ENCODE results near the gene BAD.

BAD gene

DNA sequence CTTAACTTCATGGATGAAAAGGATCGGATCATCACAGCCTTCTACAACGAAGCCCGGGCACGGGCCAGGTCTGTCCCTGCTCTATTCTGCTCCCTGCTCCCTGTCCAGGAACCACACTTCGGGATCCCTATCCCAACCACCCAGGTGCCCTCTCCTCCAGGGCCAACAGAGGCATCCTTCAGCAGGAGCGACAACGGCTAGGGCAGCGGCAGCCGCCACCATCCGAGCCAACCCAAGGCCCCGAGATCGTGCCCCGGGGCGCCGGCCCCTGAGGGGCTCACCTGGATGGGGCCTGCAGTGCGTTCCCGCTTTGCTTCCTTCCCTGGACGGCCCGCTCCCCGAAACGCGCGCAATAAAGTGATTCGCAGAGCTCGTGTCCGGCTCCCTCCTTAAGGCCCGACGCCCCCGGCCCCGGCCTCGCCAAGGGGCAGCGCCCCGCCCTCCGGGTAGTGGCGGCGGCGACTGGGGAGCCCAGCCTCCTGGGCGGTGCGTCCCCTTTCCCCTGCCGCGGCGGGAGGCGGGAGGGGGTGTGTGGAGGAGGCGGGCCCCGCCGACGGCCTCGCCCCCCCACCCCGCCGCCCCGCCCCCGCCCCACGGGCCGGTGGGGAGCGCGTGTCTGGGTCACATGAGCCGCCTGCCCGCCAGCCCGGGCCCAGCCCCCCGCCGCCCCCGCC, 50.4 kb downstream of the BAD start, which contains the start of gene VEGFB:
Gene VEGFB (plus strand): TSS at position 672 of the 674 bp plus-strand sequence. CDS start 250 bp downstream, outside the sequence.
- Mint-ChIP-seq H3K27ac (ENCODE audit: low read depth) (peak within 1 kb of the TSS; percentile 10), H3K27me3 (no peaks in the 10 kb centered on the region), H3K36me3 (ENCODE audit: insufficient read depth) (peaks cover 10% of the 10 kb centered on the region), H3K4me3 (peak within 1 kb of the TSS; percentile 85), H3K9me3 (no peaks in the 10 kb centered on the region), H3K4me1 (peaks cover 27% of the 10 kb centered on the region)
- ATAC-seq (replicated peaks; ENCODE audit: extremely low read depth, poor library complexity, severe bottlenecking) (peak; percentile 25), DNase-seq (ENCODE audit: low spot score in 2 of 2) (no peak)

DNA sequence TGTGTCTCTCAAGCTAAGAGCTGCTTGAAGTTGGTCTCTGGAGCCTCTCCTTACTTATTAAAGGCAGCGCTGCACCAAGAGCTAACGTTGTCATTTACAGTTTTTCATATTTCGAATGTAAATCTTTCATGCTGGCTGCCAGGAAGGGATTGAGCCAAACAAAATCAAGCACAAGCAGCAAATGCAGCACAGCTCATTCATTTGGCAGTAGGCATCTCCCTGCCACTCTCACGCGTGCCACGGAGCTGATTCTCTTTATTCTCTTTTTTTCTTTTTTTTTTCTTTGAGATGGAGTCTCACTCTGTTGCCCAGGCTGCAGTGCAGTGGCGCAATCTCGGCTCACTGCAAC, 51.5 kb downstream of the BAD start:
- Mint-ChIP-seq H3K27me3 (no peaks in the 10 kb centered on the region), H3K27ac (ENCODE audit: low read depth) (no peak overlapping the region), H3K36me3 (ENCODE audit: insufficient read depth) (peaks cover 8% of the 10 kb centered on the region), H3K4me3 (peak overlapping the region; percentile 85), H3K9me3 (no peaks in the 10 kb centered on the region), H3K4me1 (peaks cover 27% of the 10 kb centered on the region)
- ATAC-seq (replicated peaks; ENCODE audit: extremely low read depth, poor library complexity, severe bottlenecking): no peak
- DNase-seq (ENCODE audit: low spot score in 2 of 2): no peak

DNA sequence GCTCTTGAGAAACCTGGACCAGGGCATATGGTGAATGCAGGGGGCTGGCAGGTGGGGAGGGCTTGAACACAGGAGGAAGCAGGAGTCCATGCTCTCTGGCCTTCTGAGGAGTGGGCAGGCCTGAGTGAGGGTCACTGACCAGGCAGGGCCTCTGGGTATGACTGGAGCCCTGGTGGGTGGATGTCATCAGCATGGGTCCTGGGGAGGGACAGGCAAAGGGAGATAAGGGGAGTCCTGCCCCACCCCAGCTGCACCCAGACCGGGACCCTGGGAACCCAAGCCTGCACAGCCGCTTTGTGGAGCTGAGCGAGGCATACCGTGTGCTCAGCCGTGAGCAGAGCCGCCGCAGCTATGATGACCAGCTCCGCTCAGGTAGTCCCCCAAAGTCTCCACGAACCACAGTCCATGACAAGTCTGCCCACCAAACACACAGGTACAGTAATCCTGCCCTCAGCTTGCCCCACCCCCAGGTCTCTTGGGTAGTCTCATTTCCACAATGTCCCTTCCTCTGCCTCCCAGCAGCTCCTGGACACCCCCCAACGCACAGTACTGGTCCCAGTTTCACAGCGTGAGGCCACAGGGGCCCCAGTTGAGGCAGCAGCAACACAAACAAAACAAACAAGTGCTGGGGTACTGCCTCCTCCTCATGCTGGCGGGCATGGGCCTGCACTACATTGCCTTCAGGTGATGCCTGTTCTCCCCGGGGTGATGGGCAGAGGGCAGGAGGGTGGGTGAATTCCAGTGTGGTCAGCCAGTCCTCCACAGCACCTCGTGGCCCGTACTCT, 52.1 kb downstream of the BAD start:
- Mint-ChIP-seq H3K27ac (ENCODE audit: low read depth) (peak overlapping the region; percentile 13), H3K27me3 (no peaks in the 10 kb centered on the region), H3K36me3 (ENCODE audit: insufficient read depth) (peaks cover 8% of the 10 kb centered on the region), H3K9me3 (no peaks in the 10 kb centered on the region), H3K4me1 (peaks cover 33% of the 10 kb centered on the region), H3K4me3 (peak overlapping the region; percentile 85)
- ATAC-seq (replicated peaks; ENCODE audit: extremely low read depth, poor library complexity, severe bottlenecking) (no peak), DNase-seq (ENCODE audit: low spot score in 2 of 2) (no peak)

DNA sequence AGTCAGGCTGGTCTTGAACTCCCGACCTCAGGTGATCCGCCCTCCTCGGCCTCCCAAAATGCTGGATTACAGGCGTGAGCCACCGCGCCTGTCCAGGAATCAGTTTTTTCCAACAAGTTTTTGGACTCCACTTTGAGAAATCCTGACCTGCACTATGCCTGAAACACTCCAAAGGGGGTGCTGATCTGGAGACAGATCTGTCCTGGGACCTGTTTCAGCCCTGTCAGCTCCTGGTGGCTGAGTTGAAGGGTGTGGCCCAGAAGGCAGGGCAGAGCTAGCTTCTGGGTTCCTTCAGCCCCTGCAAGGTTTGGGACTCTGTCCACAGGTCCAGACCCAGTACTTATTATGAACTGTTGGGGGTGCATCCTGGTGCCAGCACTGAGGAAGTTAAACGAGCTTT, 52.9 kb downstream of the BAD start:
- H3K4me3 Mint-ChIP-seq: peak overlapping the region; percentile 85
- H3K4me1 Mint-ChIP-seq: peaks cover 41% of the 10 kb centered on the region
- no peaks in the 10 kb centered on the region for H3K27me3 Mint-ChIP-seq
- peaks cover 9% of the 10 kb centered on the region for H3K36me3 Mint-ChIP-seq (ENCODE audit: insufficient read depth)
- DNase-seq (ENCODE audit: low spot score in 2 of 2) (no peak), ATAC-seq (replicated peaks; ENCODE audit: extremely low read depth, poor library complexity, severe bottlenecking) (no peak)
- peak overlapping the region; percentile 41 for H3K27ac Mint-ChIP-seq (ENCODE audit: low read depth)
- no peaks in the 10 kb centered on the region for H3K9me3 Mint-ChIP-seq

DNA sequence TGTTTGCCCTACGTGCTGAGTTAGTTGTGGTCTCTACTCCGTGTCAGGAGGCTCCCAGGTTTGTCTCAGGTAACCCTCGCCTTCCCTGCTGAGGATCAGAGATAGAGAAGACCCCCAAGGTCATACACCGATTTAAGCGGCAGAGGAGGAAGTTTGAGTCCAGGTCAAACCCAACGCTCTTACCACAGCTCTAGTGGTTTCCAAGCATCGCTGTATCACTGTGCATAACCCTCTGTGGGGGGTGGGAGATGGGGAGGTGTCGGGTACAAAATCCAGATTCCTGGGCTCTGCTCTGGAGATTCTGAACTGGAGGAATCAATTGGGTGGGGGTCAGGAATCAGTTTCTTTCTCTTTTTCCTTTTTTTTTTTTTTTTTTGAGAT, 53.5 kb downstream of the BAD start:
- Mint-ChIP-seq H3K9me3 (no peaks in the 10 kb centered on the region), H3K4me1 (peaks cover 42% of the 10 kb centered on the region)

DNA sequence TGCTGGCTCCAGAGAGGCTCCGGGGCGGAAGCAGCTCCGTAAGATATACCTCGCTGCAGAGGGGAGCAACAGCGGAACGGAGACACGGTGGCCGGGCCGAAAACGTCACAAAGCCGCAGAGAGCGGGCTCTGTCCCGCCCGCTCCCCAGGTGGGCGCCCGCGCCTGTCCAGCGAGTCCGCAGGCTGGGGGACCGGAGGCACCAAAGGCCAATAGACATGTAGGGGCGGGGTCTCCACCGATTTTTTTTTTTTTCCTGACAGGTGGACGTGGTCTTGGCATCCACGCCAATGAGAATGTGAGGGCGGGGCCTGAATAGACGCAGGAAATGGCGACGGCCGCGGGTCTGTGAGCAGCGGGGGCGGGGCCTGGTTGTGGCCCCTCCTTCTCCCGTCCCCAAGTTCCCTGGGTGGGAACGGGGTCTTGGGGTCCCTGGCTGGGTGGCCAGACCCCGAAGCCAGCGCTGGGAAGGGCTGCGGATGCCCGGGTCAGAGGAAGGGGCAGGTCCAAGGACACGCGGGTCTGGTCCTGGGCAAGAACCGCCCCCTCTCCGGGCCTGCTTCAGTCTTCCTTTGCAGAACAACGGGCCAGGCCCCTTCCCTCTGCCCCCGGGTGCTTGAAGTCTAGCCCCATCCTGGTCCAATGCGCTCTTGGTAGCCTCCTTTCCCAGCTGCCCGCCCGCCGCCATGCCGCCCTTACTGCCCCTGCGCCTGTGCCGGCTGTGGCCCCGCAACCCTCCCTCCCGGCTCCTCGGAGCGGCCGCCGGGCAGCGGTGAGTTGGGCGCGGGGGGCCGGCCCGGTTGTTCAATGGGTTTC, 54.1 kb downstream of the BAD start, which contains the start of gene DNAJC4:
Gene DNAJC4 (plus strand): TSS at position 378 of the 814 bp plus-strand sequence. CDS start 307 bp downstream, at position 685.
- H3K27me3 Mint-ChIP-seq: no peaks in the 10 kb centered on the region
- DNase-seq (ENCODE audit: low spot score in 2 of 2) (peak; percentile 80), ATAC-seq (replicated peaks; ENCODE audit: extremely low read depth, poor library complexity, severe bottlenecking) (peak; percentile 47)
- no peaks in the 10 kb centered on the region for H3K9me3 Mint-ChIP-seq
- peak within 1 kb of the TSS; percentile 85 for H3K4me3 Mint-ChIP-seq
- peak within 1 kb of the TSS; percentile 95 for H3K27ac Mint-ChIP-seq (ENCODE audit: low read depth)
- peaks cover 44% of the 10 kb centered on the region for H3K4me1 Mint-ChIP-seq
- H3K36me3 Mint-ChIP-seq (ENCODE audit: insufficient read depth): peaks cover 6% of the 10 kb centered on the region

More for the DNA sequence above, 53.5 kb downstream of the BAD start:
- Mint-ChIP-seq H3K4me3 (peak overlapping the region; percentile 85), H3K27ac (ENCODE audit: low read depth) (peak overlapping the region; percentile 41), H3K27me3 (no peaks in the 10 kb centered on the region), H3K36me3 (ENCODE audit: insufficient read depth) (peaks cover 10% of the 10 kb centered on the region)
- ATAC-seq (replicated peaks; ENCODE audit: extremely low read depth, poor library complexity, severe bottlenecking): no peak
- no peak for DNase-seq (ENCODE audit: low spot score in 2 of 2)

DNA sequence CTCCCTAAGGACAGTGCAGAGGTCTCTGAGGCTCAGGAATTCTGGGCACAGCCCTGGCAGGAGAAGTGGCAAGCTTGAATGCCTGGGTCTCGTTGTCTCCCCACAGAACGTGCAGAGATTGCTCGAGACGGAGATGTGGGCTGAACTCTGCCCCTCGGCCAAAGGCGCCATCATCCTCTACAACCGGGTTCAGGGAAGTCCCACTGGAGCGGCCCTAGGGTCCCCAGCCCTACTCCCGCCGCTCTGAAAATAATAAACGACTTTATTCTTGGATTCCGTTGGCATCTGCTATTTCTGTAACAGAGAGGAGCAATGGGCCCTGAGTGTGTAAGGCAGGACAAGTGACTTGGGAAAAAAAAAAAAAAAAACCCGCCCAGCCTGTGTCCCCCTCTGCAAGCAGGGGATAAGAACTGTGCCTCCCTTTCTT, 54.7 kb downstream of the BAD start:
- Mint-ChIP-seq H3K27me3 (no peaks in the 10 kb centered on the region), H3K4me1 (peaks cover 43% of the 10 kb centered on the region), H3K36me3 (ENCODE audit: insufficient read depth) (peaks cover 9% of the 10 kb centered on the region), H3K27ac (ENCODE audit: low read depth) (peak overlapping the region; percentile 95), H3K4me3 (peak overlapping the region; percentile 85), H3K9me3 (no peaks in the 10 kb centered on the region)
- ATAC-seq (replicated peaks; ENCODE audit: extremely low read depth, poor library complexity, severe bottlenecking) (no peak), DNase-seq (ENCODE audit: low spot score in 2 of 2) (no peak)

DNA sequence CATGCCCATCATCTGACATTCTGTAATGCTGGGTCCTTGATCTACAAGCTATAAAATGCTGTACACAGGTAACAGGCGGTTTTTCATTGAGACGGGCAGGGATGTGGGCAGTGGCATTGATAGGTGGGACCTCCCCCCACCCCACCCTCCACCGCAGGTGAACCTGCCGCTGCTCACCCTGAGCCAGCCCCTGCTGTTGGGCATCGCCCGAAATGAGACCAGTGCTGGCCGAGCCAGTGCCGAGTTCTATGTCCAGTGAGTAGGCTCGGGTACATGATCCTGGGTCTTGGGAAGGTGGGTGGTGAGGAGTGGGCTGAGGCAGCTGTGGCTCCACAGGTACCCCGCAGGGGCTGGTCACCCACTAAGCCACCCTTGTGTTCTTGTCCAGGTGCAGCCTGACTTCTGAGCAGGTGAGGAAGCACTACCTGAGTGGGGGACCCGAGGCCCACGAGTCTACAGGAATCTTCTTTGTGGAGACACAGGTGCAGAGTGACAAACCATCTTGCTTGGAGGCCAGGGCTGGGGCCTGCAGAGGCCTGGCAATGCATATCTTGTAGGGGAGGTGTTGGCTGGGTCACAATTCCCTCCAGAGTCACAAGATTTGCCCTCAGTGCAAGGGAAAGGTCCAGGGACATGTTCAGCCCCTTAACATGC, 55.2 kb downstream of the BAD start:
- ATAC-seq (replicated peaks; ENCODE audit: extremely low read depth, poor library complexity, severe bottlenecking) (no peak), DNase-seq (ENCODE audit: low spot score in 2 of 2) (no peak)
- Mint-ChIP-seq H3K4me3 (peak overlapping the region; percentile 88), H3K27ac (ENCODE audit: low read depth) (no peak overlapping the region), H3K27me3 (no peaks in the 10 kb centered on the region), H3K9me3 (no peaks in the 10 kb centered on the region), H3K36me3 (ENCODE audit: insufficient read depth) (peaks cover 11% of the 10 kb centered on the region), H3K4me1 (peaks cover 43% of the 10 kb centered on the region)

DNA sequence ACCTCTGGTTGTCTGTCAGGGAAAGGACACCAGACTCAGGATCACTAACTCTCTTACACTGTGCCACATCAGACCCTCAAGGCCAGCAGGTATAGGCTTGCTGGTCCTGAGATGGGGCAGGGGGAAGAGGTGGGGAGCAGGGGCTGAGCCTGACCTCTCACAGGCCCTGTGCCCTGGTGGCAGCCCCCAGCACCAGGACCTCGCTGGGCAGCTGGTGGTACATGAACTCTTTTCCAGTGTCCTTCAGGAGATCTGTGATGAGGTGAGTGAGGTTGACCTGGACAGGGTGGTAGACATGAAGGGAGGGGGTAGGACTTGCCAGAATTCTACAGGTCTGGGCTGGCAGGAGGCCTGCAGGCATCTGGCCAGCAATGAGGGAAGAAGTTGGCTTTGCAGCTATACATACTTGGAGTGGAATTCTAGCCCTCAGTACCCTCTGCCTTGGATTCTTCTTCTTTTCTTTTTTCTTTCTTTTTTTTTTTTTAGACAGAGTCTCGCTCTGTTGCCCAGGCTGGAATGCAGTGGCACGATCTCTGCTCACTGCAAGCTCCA, 57.0 kb downstream of the BAD start:
- peaks cover 15% of the 10 kb centered on the region for H3K36me3 Mint-ChIP-seq (ENCODE audit: insufficient read depth)
- peaks cover 43% of the 10 kb centered on the region for H3K4me1 Mint-ChIP-seq
- peak overlapping the region; percentile 88 for H3K4me3 Mint-ChIP-seq
- H3K27me3 Mint-ChIP-seq: no peaks in the 10 kb centered on the region
- DNase-seq (ENCODE audit: low spot score in 2 of 2): no peak
- H3K9me3 Mint-ChIP-seq: no peaks in the 10 kb centered on the region
- no peak for ATAC-seq (replicated peaks; ENCODE audit: extremely low read depth, poor library complexity, severe bottlenecking)
- peak overlapping the region; percentile 91 for H3K27ac Mint-ChIP-seq (ENCODE audit: low read depth)

DNA sequence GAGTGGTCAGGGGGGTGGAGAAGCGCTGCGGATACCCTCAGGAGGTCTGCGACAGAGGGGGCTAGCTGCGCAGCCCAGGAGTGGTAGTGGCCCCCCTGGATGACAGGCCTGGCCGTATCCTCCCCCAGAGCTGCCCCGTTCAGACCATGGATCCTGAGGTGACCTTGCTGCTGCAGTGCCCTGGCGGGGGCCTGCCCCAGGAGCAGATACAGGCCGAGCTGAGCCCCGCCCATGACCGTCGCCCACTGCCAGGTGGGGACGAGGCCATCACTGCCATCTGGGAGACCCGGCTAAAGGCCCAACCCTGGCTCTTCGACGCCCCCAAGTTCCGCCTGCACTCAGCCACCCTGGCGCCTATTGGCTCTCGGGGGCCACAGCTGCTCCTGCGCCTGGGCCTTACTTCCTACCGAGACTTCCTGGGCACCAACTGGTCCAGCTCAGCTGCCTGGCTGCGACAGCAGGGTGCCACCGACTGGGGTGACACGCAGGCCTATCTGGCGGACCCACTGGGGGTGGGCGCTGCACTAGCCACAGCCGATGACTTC, 57.9 kb downstream of the BAD start:
- peaks cover 18% of the 10 kb centered on the region for H3K36me3 Mint-ChIP-seq (ENCODE audit: insufficient read depth)

DNA sequence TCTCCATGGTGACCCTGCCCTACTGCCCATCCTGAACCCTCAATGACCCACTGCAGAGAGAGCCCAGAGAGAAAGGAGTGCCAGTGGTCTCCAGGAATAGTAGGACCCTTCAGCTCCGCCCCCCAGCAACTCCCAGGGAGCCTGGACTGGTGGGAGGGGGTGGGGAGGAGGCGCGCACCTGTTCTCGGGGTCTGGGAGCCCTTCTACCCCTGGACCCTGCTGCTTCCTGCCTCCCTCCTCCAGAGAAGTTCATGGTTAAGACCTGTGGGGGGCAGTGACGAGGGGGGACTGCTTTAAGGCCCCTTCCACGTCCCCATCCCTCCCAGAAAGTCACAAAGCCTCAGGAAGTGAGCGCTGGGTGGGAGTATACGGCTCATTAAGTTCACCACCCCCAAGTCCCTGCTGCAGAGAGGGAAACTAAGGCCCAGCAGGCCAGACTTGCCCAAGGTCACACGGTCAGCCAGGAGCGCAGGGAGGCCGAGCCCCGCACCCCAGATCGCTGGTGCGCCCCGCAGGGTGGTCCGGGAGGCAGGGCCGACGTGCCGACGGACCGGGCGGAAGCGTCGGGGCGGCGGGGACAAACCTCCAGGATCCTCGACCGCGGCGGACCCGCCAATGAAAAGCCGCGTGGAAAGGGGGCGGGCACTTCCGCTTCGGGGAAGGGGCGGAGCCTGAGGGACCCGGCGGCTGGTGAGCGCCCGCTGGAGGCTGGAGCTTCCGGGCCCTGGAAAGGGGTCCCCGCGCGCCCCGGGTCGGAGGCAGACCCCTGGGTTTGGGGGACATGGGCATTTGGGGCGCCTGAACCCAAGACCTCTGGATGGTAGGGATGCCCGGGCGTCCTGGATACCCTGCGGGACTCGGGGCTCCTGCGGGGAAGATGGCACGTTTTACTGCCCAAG, 58.6 kb downstream of the BAD start, which contains the start of the genes NUDT22 and TRPT1:
Gene NUDT22 (plus strand): TSS at position 667 of the 899 bp plus-strand sequence. CDS start 379 bp downstream, outside the sequence.
Gene TRPT1 (minus strand): TSS at position 579 of the 899 bp plus-strand sequence. CDS start 326 bp downstream, at position 253.
- peaks cover 35% of the 10 kb centered on the region for H3K4me1 Mint-ChIP-seq
- H3K36me3 Mint-ChIP-seq (ENCODE audit: insufficient read depth): peaks cover 23% of the 10 kb centered on the region
- H3K9me3 Mint-ChIP-seq: no peaks in the 10 kb centered on the region
- H3K27me3 Mint-ChIP-seq: no peaks in the 10 kb centered on the region
- DNase-seq (ENCODE audit: low spot score in 2 of 2): peak; percentile 76 to 88
- peak within 1 kb of the TSS; percentile 88 for H3K4me3 Mint-ChIP-seq
- peak; percentile 68 for ATAC-seq (replicated peaks; ENCODE audit: extremely low read depth, poor library complexity, severe bottlenecking)
- H3K27ac Mint-ChIP-seq (ENCODE audit: low read depth): peak within 1 kb of the TSS; percentile 91

More for the DNA sequence above, 57.9 kb downstream of the BAD start:
- no peaks in the 10 kb centered on the region for H3K9me3 Mint-ChIP-seq
- H3K27me3 Mint-ChIP-seq: no peaks in the 10 kb centered on the region
- ATAC-seq (replicated peaks; ENCODE audit: extremely low read depth, poor library complexity, severe bottlenecking) (peak; percentile 44), DNase-seq (ENCODE audit: low spot score in 2 of 2) (no peak)
- H3K27ac Mint-ChIP-seq (ENCODE audit: low read depth): peak overlapping the region; percentile 91
- peak overlapping the region; percentile 88 for H3K4me3 Mint-ChIP-seq
- H3K4me1 Mint-ChIP-seq: peaks cover 36% of the 10 kb centered on the region

Data from central memory CD8-positive, alpha-beta T cell (primary cell).